DOHH2 (cell line): ENCODE measurements around the gene PARP8.
A peak's percentile ranks its signal among the peaks of the same experiment; 100 is the strongest.

Experiments
- H3F3A ChIP-seq: fragments of 200-600 bp; sonication (generic), shearing (Covaris generic); 2 replicates; pipeline ENCODE4 v1.6.0; 2016; ENCODE audit warnings: antibody characterized with exemption, mild to moderate bottlenecking; ENCODE audit not compliant: control insufficient read depth, insufficient read depth
- H3K27ac ChIP-seq: fragments of 200-600 bp; sonication (generic); 2 replicates; pipeline ENCODE4 v1.5.1; 2014; ENCODE audit warnings: low read depth, mild to moderate bottlenecking, low read length, moderate library complexity
- H3K27me3 ChIP-seq: fragments of 200-600 bp; sonication (generic); 2 replicates; pipeline ENCODE4 v1.6.1; 2014; ENCODE audit warnings: mild to moderate bottlenecking, low read length, mixed read lengths; ENCODE audit not compliant: control insufficient read depth
- H3K36me3 ChIP-seq: fragments of 200-600 bp; sonication (generic); 2 replicates; pipeline ENCODE4 v1.6.1; 2014; ENCODE audit warnings: mild to moderate bottlenecking, low read length, moderate library complexity, mixed read lengths; ENCODE audit not compliant: control insufficient read depth
- H3K4me1 ChIP-seq: fragments of 200-600 bp; sonication (generic); 2 replicates; pipeline ENCODE4 v1.6.1; 2014; ENCODE audit warnings: mild to moderate bottlenecking, low read length, mixed read lengths; ENCODE audit not compliant: control insufficient read depth
- H3K4me2 ChIP-seq: fragments of 200-600 bp; sonication (generic); 2 replicates; pipeline ENCODE4 v1.6.0; 2014; ENCODE audit warnings: mild to moderate bottlenecking, low read length, moderate library complexity
- H3K4me3 ChIP-seq: fragments of 200-600 bp; sonication (generic); 2 replicates; pipeline ENCODE4 v1.5.1; 2014; ENCODE audit warnings: mild to moderate bottlenecking, low read length, mixed read lengths
- H3K79me2 ChIP-seq: fragments of 200-600 bp; sonication (generic); 2 replicates; pipeline ENCODE4 v1.6.1; 2014; ENCODE audit warnings: mild to moderate bottlenecking, low read length, mixed read lengths; ENCODE audit not compliant: control insufficient read depth
- H3K9me2 ChIP-seq: fragments of 200-600 bp; sonication (generic); replicated peaks from 2 replicates; pipeline ENCODE4 v1.6.1; 2014; ENCODE audit warnings: mild to moderate bottlenecking, low read length, mixed read lengths; ENCODE audit not compliant: control insufficient read depth
- H3K9me3 ChIP-seq: fragments of 200-600 bp; sonication (generic); 2 replicates; pipeline ENCODE4 v1.6.1; 2014; ENCODE audit warnings: antibody characterized with exemption, low read length, mixed read lengths; ENCODE audit not compliant: control insufficient read depth, insufficient read depth
- H4K20me1 ChIP-seq: fragments of 200-600 bp; sonication (generic); 2 replicates; pipeline ENCODE4 v1.6.0; 2014; ENCODE audit warnings: low read depth, mild to moderate bottlenecking, antibody characterized with exemption, low read length, moderate library complexity; ENCODE audit not compliant: control insufficient read depth, insufficient read depth
- CTCF ChIP-seq: fragments of 200-600 bp; sonication (generic); IDR thresholded peaks from one replicate; pipeline ENCODE4 v1.5.1; 2014; ENCODE audit warnings: antibody characterized with exemption, mild to moderate bottlenecking, low read depth, low read length; ENCODE audit not compliant: poor library complexity, severe bottlenecking
- EZH2phosphoT487 ChIP-seq: fragments of 200-600 bp; sonication (generic); IDR thresholded peaks from 2 replicates; pipeline ENCODE4 v1.6.1; 2017; ENCODE audit warnings: borderline replicate concordance, mild to moderate bottlenecking, antibody characterized with exemption, low read length, moderate library complexity, mixed read lengths

The PARP8 gene

DNA sequence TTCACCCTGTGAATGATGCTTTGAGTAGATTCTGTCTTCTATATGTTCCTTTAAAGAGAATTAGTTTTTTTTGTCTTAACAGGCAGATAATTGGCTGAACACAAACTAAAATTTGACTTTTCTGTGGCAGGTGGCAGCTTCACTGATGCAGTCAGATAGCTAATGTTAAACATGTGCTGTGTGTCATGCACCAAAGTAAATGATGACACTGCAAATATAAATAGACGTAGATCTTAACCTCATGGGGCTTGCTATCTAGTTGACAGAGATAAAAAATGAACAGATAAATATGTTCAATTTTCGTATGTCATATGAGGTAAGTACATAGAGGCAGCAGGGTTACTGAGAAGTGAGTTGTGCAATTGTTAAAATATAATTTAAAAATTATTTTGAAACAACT lies 82.7 kb downstream of the PARP8 start:
- Histone ChIP-seq H3K4me1 (peaks cover 34% of the 10 kb centered on the region), H3K4me2 (peak overlapping the region; percentile 19), H3K4me3 (no peak overlapping the region), H3K79me2 (peaks cover 63% of the 10 kb centered on the region), H4K20me1 (no peaks in the 10 kb centered on the region), H3K27me3 (no peaks in the 10 kb centered on the region), H3K9me2 (no peaks in the 10 kb centered on the region), H3K36me3 (peaks cover 27% of the 10 kb centered on the region), H3F3A (peaks cover 6% of the 10 kb centered on the region; the same call in 1 of the 2 replicates), H3K9me3 (no peaks in the 10 kb centered on the region), H3K27ac (no peak overlapping the region)
- TF ChIP-seq EZH2phosphoT487, result no peak
- TF ChIP-seq CTCF, result no peak

DNA sequence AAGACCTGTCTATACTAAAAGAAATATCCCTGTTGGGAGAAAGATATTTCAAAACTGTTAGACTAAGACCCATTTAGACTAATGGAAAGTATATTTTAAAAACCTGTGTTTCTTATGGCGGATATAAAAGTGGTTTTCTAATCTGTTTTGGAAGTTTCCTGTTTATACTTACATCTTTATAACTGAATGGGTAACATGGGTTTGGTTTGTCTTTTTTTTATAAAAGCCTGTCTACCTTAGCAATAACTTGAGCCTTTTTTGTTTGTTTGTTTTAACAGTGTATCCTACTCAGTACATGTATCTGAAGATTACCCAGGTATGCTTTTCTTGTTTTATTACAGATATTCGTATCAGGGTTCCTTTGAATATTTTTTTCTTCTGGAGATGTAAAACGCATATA lies 83.4 kb downstream of the PARP8 start:
- no peaks in the 10 kb centered on the region for H3K9me3 ChIP-seq
- peaks cover 24% of the 10 kb centered on the region for H3K36me3 ChIP-seq
- H3K4me1 ChIP-seq, result peaks cover 31% of the 10 kb centered on the region
- peak overlapping the region; percentile 40 for H3K27ac ChIP-seq
- peak overlapping the region; percentile 48 for H3K4me2 ChIP-seq
- peaks cover 6% of the 10 kb centered on the region; the same call in 1 of the 2 replicates for H3F3A ChIP-seq
- H3K4me3 ChIP-seq, result peak overlapping the region; percentile 9; the same call in 1 of the 2 replicates
- no peaks in the 10 kb centered on the region for H3K27me3 ChIP-seq
- no peaks in the 10 kb centered on the region for H4K20me1 ChIP-seq
- no peak for TF ChIP-seq EZH2phosphoT487
- no peak for TF ChIP-seq CTCF
- H3K9me2 ChIP-seq, result no peaks in the 10 kb centered on the region
- H3K79me2 ChIP-seq, result peaks cover 56% of the 10 kb centered on the region

DNA sequence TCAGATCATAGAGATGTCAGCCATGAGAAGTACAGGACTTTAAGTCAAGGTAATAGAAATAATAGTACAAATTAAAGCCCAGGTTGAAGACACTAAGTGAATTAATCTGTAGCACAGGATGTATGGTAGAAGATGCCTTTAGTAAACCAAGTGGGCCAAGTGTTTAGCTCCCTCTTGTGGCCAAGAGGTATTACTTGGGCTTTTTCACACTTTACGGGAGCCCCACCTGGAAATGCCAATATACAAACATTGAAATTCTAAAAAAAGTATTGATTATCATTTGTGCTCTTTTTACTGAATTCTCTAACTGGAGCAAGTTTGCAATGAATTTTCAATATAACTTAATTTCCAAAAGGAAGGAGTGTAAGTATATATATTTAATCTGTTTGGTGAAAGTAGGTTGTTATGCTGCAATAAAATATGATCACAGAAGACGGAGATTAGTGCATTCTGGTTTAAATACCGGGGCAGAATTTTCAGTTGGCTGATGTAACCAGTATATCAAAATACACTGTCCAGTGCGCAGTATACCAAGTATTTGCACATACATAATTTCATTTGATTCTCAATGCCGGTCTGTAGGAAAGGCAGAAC lies 84.7 kb downstream of the PARP8 start:
- Histone ChIP-seq H3K4me1 (peaks cover 31% of the 10 kb centered on the region), H3F3A (peaks cover 2% of the 10 kb centered on the region; the same call in 1 of the 2 replicates), H4K20me1 (no peaks in the 10 kb centered on the region), H3K4me3 (no peak overlapping the region), H3K4me2 (no peak overlapping the region), H3K9me3 (no peaks in the 10 kb centered on the region), H3K79me2 (peaks cover 43% of the 10 kb centered on the region), H3K27ac (no peak overlapping the region), H3K36me3 (peaks cover 15% of the 10 kb centered on the region), H3K9me2 (no peaks in the 10 kb centered on the region), H3K27me3 (no peaks in the 10 kb centered on the region)
- TF ChIP-seq CTCF, result peak; percentile 80
- TF ChIP-seq EZH2phosphoT487, result no peak
